ENCODE results near the gene DNAJB1.

DNAJB1 gene

GRCh38 chr19:14495672-14496028 is 22.5 kb downstream of the DNAJB1 start:
- DNase-seq: no peak

- DNase-seq: no peak
Observed at GRCh38 chr19:14494910-14495671, 23.1 kb downstream of the DNAJB1 start.

GRCh38 chr19:14494411-14494810 is 23.8 kb downstream of the DNAJB1 start:
- DNase-seq: no peak

DNA sequence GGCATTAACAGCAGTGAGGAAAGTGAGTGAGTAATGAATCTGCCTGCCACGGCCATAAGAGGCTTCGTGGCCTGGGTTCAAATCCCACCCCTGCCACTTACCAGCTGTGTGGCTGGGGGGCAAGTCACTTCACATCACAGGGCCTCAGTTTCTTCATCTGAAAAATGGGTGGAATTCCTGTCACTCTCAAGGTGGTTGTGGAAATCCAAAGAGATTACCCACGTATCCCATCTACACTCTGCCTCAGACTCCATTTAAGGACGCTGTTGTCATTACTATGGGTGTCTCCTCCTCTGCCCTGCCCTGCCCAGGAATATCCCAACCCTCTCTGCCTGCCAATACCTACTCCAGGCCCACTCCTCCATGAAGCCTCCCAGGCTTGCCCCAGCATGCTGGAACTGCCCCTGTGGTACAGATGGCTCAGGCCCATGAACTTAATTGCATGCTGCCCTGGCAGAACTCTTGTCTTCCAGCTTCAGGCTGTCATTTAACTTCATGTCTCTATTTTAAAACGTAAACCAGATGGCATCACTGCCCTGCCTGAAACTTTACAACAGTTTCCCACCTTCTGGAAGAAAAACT is 25.4 kb downstream of the DNAJB1 start:
- no peak for DNase-seq

- DNase-seq: no peak
Observed at GRCh38 chr19:14487370-14488125, 30.6 kb downstream of the DNAJB1 start.

DNA sequence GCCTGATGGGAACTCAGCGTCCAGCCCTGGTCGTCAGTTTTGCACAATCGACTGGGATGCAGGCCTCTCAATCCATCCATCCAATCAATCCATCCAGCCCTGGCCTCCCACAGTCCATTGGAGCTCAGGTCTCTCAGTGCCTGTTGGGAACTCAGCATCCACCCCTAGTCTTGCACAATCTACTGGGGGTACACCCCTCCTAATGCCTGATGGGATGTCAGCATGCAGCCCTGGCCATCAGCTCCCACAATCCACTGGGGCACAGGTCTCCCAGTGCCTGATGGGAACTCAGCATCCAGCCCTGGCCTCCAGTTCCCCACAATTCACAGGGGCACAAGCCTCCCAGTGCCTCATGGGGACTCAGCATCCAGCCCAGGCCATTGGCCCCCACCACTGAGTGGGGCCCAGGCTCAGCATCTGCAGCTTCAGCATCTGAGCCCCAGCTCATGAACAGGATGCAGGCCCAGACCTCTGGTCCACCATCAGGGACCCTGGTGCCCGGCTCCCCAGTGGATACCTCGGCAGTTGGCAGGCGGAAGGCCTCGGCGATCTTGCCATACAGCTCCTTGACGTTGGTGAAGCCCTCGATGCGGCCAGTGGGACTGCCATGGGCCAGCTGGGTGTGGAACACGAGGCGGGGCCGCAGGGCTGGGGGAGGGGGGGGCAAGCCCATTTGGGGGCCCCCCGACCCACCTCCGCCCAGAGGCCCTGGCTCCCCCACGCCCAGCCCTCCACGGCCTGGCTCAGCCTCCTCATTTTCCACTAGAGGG is 35.8 kb downstream of the DNAJB1 start:
- DNase-seq: no peak

DNA sequence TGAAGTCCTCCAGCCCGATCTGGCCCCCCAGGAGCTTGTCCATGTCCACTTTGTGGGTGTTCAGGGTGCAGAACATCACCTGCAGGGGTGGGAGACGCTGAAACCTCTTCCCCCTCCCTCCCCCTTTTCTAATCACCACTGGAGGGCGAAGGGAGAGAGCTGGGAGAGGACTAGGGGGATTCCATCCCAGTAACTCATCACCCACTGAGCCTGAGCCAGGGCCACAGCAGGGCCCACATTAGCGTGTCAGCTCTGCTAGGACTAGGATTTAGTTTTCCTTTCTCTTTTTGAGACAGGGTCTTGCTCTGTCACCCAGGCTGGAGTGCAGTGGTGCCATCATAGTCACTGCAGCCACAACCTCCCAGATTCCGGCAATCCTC is 37.5 kb downstream of the DNAJB1 start:
- DNase-seq: no peak

DNA sequence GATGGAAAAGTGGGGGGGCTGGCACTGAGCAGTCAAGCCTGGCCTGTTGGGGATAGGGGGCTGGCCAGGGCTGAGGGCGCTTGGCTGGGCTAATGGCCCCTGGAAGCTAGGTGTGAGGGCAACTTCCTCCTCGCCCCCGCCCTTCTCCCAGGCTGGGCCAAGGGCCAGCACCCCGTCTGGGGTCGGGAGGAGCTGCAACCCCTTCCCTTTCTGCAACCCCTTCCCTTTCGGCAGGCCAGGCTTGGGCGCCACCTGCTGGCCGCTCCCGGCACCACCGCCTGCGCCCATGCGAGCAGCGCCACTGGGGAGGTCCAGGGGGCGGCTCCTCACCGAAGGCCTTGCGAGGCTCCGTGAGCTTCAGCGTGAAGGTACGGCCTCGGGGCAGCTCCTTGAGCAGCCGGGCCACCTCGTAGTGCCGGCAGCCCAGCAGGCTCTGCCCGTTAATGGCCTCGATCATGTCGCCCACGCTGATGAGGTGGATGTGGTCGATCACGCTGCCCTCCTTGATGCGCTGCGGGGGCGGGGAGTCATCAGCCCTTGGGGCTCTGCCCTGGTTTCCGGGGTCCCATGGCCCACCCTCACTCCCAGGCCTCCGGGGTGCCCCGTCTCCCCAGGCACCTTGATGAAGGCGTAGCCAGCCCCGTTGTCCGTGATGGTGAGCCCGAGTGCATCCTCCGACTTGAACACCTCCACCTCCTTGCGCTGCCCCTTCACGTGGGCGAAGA is 38.1 kb downstream of the DNAJB1 start:
- no peak for DNase-seq

DNA sequence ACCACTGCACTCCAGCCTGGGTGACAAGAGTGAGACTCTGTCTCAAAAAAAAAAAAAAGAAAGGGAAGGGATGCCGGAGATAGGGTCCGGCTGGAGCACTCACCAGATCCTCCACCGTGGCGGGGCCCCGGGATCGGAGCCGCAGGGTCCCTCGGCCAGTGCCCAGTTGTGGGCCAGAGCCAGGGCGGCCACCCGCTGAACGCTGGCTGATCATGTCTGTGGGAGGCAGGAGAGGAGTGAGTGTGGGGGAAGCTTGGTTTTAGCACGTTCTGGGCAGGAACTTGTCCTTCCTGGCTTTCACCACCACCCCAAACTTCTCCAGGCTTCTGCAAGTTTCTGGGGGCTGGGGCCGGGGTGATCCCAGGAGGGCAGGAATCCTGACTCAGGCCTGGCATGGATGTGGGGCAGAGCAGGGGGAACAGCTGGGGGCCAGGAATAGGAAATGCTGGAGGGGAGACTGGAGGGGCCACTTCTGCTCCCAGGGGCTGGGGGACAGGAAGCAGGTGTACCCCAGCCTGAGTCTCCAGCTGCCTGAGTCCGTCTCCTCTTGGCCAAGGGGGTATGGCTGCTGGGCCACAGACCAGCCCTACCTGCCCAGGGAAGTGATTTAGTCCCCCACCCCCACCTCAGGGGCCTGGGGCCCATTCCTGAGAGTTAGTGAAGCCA is 38.8 kb downstream of the DNAJB1 start:
- DNase-seq: no peak

GRCh38 chr19:14478113-14478545 is 40.1 kb downstream of the DNAJB1 start:
- DNase-seq: no peak

GRCh38 chr19:14477418-14478112 is 40.6 kb downstream of the DNAJB1 start:
- no peak for DNase-seq

DNA sequence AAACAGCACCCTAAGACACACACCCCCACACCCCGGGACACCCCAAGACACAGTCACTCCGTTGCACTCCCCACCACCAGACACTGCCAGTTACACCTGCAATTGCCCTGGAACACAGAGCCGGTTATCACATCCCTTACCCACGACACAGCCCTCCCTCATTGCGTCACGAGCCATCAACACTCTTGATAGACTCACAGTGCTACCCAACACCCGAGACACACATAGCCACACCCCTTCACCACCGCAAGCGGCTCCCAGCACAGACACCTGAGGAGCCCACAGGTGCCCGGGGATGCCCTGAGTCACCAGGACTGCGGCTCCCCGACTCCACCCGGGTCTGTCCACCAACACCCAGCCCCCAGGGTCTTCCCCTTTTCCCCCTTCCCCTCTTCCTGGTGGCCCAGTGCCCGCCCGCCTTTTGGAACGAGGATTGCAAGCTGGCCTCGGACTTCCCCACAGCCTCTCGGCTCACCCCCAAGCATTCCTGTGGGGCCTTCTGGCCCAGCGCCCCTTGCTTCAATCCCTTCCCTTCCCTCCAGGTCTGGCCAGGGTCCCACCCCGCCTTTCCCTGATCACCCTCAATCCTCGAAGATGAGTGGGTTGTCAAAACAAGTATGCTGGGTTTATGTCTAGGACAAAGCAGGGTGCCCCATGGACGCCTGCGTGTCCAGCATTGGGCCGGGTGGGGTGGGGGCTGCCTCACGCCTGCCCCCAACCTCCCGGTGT is 41.4 kb downstream of the DNAJB1 start:
- no peak for DNase-seq

GRCh38 chr19:14476327-14476672 is 41.9 kb downstream of the DNAJB1 start:
- DNase-seq: no peak

DNA sequence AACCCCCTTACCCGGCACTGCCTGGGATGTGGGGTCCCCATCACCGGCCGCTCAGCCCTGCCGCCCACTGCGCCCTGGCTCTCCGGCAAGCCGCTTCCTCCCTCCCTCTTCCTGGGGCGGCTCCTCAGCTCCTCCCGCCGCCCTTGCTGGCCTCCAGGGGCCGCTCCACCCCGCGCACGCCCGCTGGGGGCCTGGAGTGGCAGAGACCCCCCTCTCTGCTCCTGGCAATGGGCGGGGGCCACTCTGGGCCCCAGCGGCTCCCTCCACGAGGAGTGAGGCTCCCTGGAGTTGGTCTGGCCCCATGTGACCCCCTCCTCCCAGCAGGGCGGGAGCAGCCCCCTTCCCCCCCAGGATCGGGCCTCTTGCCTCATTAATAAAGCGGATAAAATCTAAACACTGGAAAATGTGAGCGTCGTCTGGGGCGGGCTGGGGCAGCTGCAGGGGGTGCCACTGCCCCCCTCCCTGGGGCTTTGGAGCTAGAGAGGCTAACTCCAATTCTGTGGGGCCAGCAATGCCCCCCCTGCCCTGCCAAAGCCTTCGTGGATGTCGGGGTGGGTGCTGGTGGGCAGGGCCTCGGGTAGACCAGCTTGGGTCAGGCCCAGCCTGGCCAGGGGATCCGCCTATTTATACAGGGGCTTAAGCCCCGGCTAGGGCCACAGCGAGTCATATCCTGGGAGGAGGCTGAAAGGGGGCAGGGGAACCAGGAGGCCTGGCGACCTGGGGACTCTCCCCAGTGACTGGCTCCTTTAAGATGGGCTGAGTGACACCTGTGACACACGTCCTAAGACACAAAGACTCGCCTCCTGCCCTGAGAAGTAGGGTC is 42.7 kb downstream of the DNAJB1 start, which contains the start of gene PTGER1:
TSS of gene PTGER1 (minus strand) at position 104 of the 823 bp plus-strand sequence. CDS start 1,034 bp downstream, outside the sequence.
- no peak for DNase-seq

DNA sequence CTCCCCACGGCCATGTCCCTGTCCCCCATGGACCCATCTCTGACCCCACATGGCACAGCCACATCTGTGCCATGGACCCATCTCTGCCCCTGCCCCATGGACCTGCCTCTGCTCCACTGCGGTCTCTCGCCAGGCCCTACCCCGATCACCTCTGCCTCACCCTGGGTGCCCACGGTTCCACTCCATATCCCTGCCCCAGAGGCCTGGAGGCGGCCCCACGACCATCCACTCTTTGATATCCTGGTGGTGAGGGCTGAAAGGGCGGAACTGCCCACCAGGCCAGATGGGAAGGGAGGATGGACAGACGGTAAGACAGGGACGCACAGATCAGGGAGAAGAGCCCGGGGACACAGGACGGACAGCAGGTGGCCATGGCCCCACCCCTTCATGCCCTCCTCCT is 43.4 kb downstream of the DNAJB1 start:
- DNase-seq: no peak

DNA sequence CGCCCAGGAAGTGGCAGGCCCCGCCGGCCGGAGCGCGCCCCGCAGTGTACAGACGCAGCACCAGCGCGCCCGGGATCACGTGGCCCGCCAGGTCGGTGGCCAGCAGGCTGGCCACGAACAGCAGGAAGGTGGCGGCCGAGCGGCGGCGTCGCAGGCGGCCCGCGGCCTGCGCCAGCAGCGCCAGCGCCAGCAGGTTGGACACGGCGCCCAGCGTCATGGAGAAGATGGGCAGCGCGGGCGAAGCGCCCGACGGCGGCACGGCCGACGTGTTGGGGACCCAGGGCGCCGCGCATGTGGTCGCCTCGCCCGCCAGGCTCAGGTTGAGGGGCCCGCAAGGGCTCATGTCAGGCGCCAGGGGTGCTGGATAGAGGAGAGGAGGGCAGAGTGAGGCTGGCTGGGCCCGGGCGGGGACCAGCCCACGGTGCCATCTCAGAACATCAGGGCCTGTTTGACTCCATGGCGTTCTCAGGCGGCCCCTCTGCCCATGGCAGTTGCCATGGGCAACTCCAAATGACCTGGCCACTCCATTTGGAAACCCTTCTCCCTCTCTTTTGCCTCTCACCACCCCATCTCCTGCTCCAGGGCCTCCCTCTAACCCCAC is 44.1 kb downstream of the DNAJB1 start:
- no peak for DNase-seq

DNA sequence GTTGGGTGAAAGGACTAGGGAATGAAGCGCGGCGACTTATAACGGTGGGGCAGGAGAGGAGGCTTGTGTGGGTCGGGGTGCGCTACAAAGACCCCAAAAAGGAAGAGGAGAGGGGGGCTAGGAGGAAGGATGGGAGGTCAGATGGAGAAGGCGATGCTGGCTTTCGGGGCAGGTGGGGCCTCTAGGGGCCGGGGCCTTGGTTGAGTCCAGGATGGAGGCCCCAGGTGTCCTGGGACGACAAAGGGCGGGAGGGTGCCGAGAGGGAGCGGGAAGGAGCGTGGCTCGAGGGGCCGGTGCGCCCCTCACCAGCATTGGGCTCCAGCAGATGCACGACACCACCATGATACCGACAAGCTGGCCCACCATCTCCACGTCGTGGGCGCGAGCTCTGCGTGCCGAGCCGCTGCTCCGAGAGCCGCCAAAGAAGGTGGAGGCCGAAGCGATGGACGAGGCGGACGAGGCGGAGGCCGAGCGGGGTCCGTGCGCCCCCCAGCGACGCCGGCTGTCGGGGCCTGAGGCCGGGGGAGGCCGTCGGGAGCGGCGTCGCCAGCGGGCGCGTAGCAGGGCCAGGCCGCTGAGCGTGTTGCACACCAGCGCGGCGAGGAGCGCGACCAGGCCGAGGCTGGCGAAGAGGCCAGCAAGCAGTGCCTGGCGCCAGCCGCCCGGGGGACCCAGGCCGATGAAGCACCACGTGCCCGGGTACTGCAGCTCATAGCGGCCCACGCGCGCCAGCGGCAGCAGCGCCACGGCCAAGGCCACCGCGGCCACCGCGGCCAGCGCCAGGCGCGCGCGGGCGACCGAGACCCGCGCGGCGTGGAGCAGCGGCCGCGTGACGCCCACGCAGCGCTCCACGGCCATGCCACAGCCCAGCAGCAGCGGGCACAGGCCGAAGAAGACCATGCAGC is 44.9 kb downstream of the DNAJB1 start:
- DNase-seq: no peak

Data from NCI-H2029 treated with DMSO at 0.1 percent for 48 hours (cell line).